Neural crest cell (in vitro differentiated cells): ENCODE measurements around the gene PPFIA3. TPM values are rescaled to one million over a fixed set of nuclear protein-coding genes. Genes with fewer than 3 reads are reported as not detected.
A peak's percentile ranks its signal among the peaks of the same experiment; 100 is the strongest.
"Not testable (repeated sequence)": the region's sequence is repeated elsewhere in the genome, so short reads cannot be mapped to it uniquely, and the experiment has no call there.

Experiments used
- DNase-seq: peaks from one replicate; pipeline ENCODE4 v3.0.0; 2021; ENCODE audit warnings: low read depth, mixed read lengths, low spot score
- H3K27ac Mint-ChIP-seq: one replicate; pipeline ENCODE4 v1.8.0; 2021; ENCODE audit warnings: mild to moderate bottlenecking, mixed read lengths; ENCODE audit not compliant: unreplicated experiment
- H3K27me3 Mint-ChIP-seq: 2 replicates; pipeline ENCODE4 v1.8.0; 2021; ENCODE audit warnings: low read depth, mild to moderate bottlenecking, mixed read lengths
- H3K36me3 Mint-ChIP-seq: 2 replicates; pipeline ENCODE4 v1.8.0; 2021; ENCODE audit warnings: low read depth, mild to moderate bottlenecking, mixed read lengths
- H3K4me1 Mint-ChIP-seq: 2 replicates; pipeline ENCODE4 v1.8.0; 2021; ENCODE audit warnings: mixed read lengths
- H3K4me3 Mint-ChIP-seq: one replicate; pipeline ENCODE4 v1.8.0; 2021; ENCODE audit warnings: mild to moderate bottlenecking, mixed read lengths
- H3K9me3 Mint-ChIP-seq: 2 replicates; pipeline ENCODE4 v1.8.0; 2021; ENCODE audit warnings: mixed read lengths
- CTCF ChIP-seq: fragments of 200-600 bp; sonication (generic); conservative IDR thresholded peaks from 2 replicates; pipeline ENCODE4 v1.5.0; 2021; ENCODE audit warnings: antibody characterized with exemption, mild to moderate bottlenecking
- total RNA-seq: library from RNA; stranded (reverse); gene quantifications from 2 replicates; pipeline ENCODE4 v1.2.1, GENCODE V29; 2021

The PPFIA3 gene
- total RNA-seq, 1 donor from 2014 or later = 22.7 TPM

- peak overlapping the region; percentile 81 for H3K27ac Mint-ChIP-seq
- no peaks in the 10 kb centered on the region for H3K9me3 Mint-ChIP-seq
- H3K36me3 Mint-ChIP-seq = no peaks in the 10 kb centered on the region
- peak overlapping the region; percentile 87 for H3K4me3 Mint-ChIP-seq
- H3K27me3 Mint-ChIP-seq = peaks cover 41% of the 10 kb centered on the region
- peaks cover 41% of the 10 kb centered on the region for H3K4me1 Mint-ChIP-seq
- DNase-seq = no peak
- no peak for TF ChIP-seq CTCF
Measured at GRCh38 chr19:49117677-49118564, 1.4 kb upstream of the PPFIA3 start.

GRCh38 chr19:49118565-49119410, 556 bp upstream of the PPFIA3 start, which contains the start of gene C19orf73:
C19orf73 (minus strand) TSS chr19:49119143; CDS start chr19:49119022, 121 bp downstream.
- no peak for TF ChIP-seq CTCF
- peak; percentile 88 for DNase-seq
- no peaks in the 10 kb centered on the region for H3K36me3 Mint-ChIP-seq
- peaks cover 34% of the 10 kb centered on the region for H3K4me1 Mint-ChIP-seq
- H3K9me3 Mint-ChIP-seq = no peaks in the 10 kb centered on the region
- H3K27me3 Mint-ChIP-seq = peaks cover 41% of the 10 kb centered on the region
- H3K27ac Mint-ChIP-seq = peak within 1 kb of the TSS; percentile 81
- H3K4me3 Mint-ChIP-seq = peak within 1 kb of the TSS; percentile 87

- no peaks in the 10 kb centered on the region for H3K36me3 Mint-ChIP-seq
- peak overlapping the region; percentile 86 for H3K4me3 Mint-ChIP-seq
- TF ChIP-seq CTCF = no peak
- H3K9me3 Mint-ChIP-seq = no peaks in the 10 kb centered on the region
- H3K27me3 Mint-ChIP-seq = peaks cover 39% of the 10 kb centered on the region
- DNase-seq = no peak
- H3K27ac Mint-ChIP-seq = no peak overlapping the region
- peaks cover 27% of the 10 kb centered on the region for H3K4me1 Mint-ChIP-seq
Measured at GRCh38 chr19:49120325-49120683, 960 bp downstream of the PPFIA3 start.

- Mint-ChIP-seq H3K9me3 (no peaks in the 10 kb centered on the region), H3K4me1 (peaks cover 25% of the 10 kb centered on the region), H3K27ac (no peak overlapping the region), H3K4me3 (peak overlapping the region; percentile 86), H3K36me3 (no peaks in the 10 kb centered on the region), H3K27me3 (peaks cover 39% of the 10 kb centered on the region)
- no peak for DNase-seq
- no peak for TF ChIP-seq CTCF
Measured at GRCh38 chr19:49120868-49121267, 1.5 kb downstream of the PPFIA3 start.

GRCh38 chr19:49121841-49122240, 2.5 kb downstream of the PPFIA3 start:
- peak overlapping the region; percentile 6 for H3K4me3 Mint-ChIP-seq
- not testable (repeated sequence) for H3K27ac Mint-ChIP-seq, H3K36me3 Mint-ChIP-seq, DNase-seq, H3K9me3 Mint-ChIP-seq
- H3K27me3 Mint-ChIP-seq = peaks cover 35% of the 10 kb centered on the region
- H3K4me1 Mint-ChIP-seq = peaks cover 18% of the 10 kb centered on the region

GRCh38 chr19:49123285-49123684, 3.9 kb downstream of the PPFIA3 start:
- not testable (repeated sequence) for H3K36me3 Mint-ChIP-seq, DNase-seq, H3K9me3 Mint-ChIP-seq, H3K27ac Mint-ChIP-seq
- Mint-ChIP-seq H3K27me3 (peaks cover 35% of the 10 kb centered on the region), H3K4me1 (peaks cover 12% of the 10 kb centered on the region), H3K4me3 (peak overlapping the region; percentile 44)
